ENCODE data around the gene PHACTR1.
"Not testable (repeated sequence)": the region's sequence is repeated elsewhere in the genome, so short reads cannot be mapped to it uniquely, and the experiment has no call there.

GRCh38 chr6:13326031-13326586 lies 609.5 kb downstream of the PHACTR1 start:
- not testable (repeated sequence) for TF ChIP-seq POLR2A (IDR thresholded peaks at IDR 0.05; ENCODE audit: low read depth, low read length); POLR2AphosphoS5 (IDR thresholded peaks at IDR 0.05; ENCODE audit: low read depth, low read length); TAF1 (IDR thresholded peaks at IDR 0.05; ENCODE audit: low read depth, low read length); POU2F2 (IDR thresholded peaks at IDR 0.05; ENCODE audit: low read depth, low read length); PAX5 (IDR thresholded peaks at IDR 0.05; ENCODE audit: insufficient read depth, low read length, severe bottlenecking); SPI1 (IDR thresholded peaks at IDR 0.05; ENCODE audit: low read depth, low read length)

All from GM12891 (cell line).